ENCODE measurements around the gene STAMBP.

STAMBP gene

GRCh38 chr2:73822991-73823390, 5.8 kb upstream of the STAMBP start:
- Histone ChIP-seq H3K9ac (ENCODE audit: low read length) (no peak overlapping the region), H4K20me1 (ENCODE audit: low read depth, low read length) (no peaks in the 10 kb centered on the region), H3K9me3 (ENCODE audit: insufficient read depth, low read length) (no peaks in the 10 kb centered on the region), H2AFZ (ENCODE audit: low read depth, low read length, severe bottlenecking) (no peak overlapping the region), H3F3A (ENCODE audit: insufficient read depth) (peaks cover 3% of the 10 kb centered on the region; the same call in 1 of the 2 replicates), H3K4me3 (ENCODE audit: insufficient read depth, low read length, poor library complexity, severe bottlenecking) (no peak overlapping the region), H3K27me3 (ENCODE audit: low read length) (no peaks in the 10 kb centered on the region), H3K4me2 (ENCODE audit: low read depth, low read length, poor library complexity, severe bottlenecking) (no peak overlapping the region), H3K36me3 (ENCODE audit: low read length) (no peaks in the 10 kb centered on the region), H3K79me2 (ENCODE audit: insufficient read depth, low read length) (no peaks in the 10 kb centered on the region), H3K9me2 (replicated peaks; ENCODE audit: insufficient read depth, low read length) (no peaks in the 10 kb centered on the region), H3K27ac (ENCODE audit: low read depth, low read length) (no peak overlapping the region)
- TF ChIP-seq CTCF (IDR thresholded peaks at IDR 0.05; ENCODE audit: insufficient read depth, low read length, poor library complexity, severe bottlenecking) (no peak), EZH2phosphoT487 (conservative IDR thresholded peaks at IDR 0.05; ENCODE audit: low read length) (no peak)

- Histone ChIP-seq H3K27me3 (ENCODE audit: low read length) (no peaks in the 10 kb centered on the region), H3K9ac (ENCODE audit: low read length) (no peak overlapping the region), H3K9me3 (ENCODE audit: insufficient read depth, low read length) (no peaks in the 10 kb centered on the region), H3K4me3 (ENCODE audit: insufficient read depth, low read length, poor library complexity, severe bottlenecking) (no peak overlapping the region), H3K79me2 (ENCODE audit: insufficient read depth, low read length) (no peaks in the 10 kb centered on the region), H3K9me2 (replicated peaks; ENCODE audit: insufficient read depth, low read length) (no peaks in the 10 kb centered on the region), H3K4me2 (ENCODE audit: low read depth, low read length, poor library complexity, severe bottlenecking) (no peak overlapping the region), H4K20me1 (ENCODE audit: low read depth, low read length) (no peaks in the 10 kb centered on the region), H3K36me3 (ENCODE audit: low read length) (no peaks in the 10 kb centered on the region), H3F3A (ENCODE audit: insufficient read depth) (peaks cover 3% of the 10 kb centered on the region; the same call in 1 of the 2 replicates), H2AFZ (ENCODE audit: low read depth, low read length, severe bottlenecking) (no peak overlapping the region), H3K27ac (ENCODE audit: low read depth, low read length) (no peak overlapping the region)
- TF ChIP-seq EZH2phosphoT487 (conservative IDR thresholded peaks at IDR 0.05; ENCODE audit: low read length), result no peak
- no peak for TF ChIP-seq CTCF (IDR thresholded peaks at IDR 0.05; ENCODE audit: insufficient read depth, low read length, poor library complexity, severe bottlenecking)
These were observed 5.3 kb upstream of the STAMBP start for GRCh38 chr2:73823416-73823815.

GRCh38 chr2:73823916-73824523, 4.7 kb upstream of the STAMBP start:
- TF ChIP-seq EZH2phosphoT487 (conservative IDR thresholded peaks at IDR 0.05; ENCODE audit: low read length), result no peak
- peak; percentile 70 for TF ChIP-seq CTCF (IDR thresholded peaks at IDR 0.05; ENCODE audit: insufficient read depth, low read length, poor library complexity, severe bottlenecking)

More at GRCh38 chr2:73823916-73824523, 4.7 kb upstream of the STAMBP start:
- Histone ChIP-seq H3K9ac (ENCODE audit: low read length) (no peak overlapping the region), H3K4me3 (ENCODE audit: insufficient read depth, low read length, poor library complexity, severe bottlenecking) (no peak overlapping the region), H3K27ac (ENCODE audit: low read depth, low read length) (no peak overlapping the region), H3K4me2 (ENCODE audit: low read depth, low read length, poor library complexity, severe bottlenecking) (no peak overlapping the region), H4K20me1 (ENCODE audit: low read depth, low read length) (no peaks in the 10 kb centered on the region), H3K27me3 (ENCODE audit: low read length) (no peaks in the 10 kb centered on the region), H2AFZ (ENCODE audit: low read depth, low read length, severe bottlenecking) (no peak overlapping the region), H3F3A (ENCODE audit: insufficient read depth) (peaks cover 3% of the 10 kb centered on the region; the same call in 1 of the 2 replicates), H3K79me2 (ENCODE audit: insufficient read depth, low read length) (peaks cover under 1% of the 10 kb centered on the region; the same call in 1 of the 2 replicates), H3K9me2 (replicated peaks; ENCODE audit: insufficient read depth, low read length) (no peaks in the 10 kb centered on the region), H3K36me3 (ENCODE audit: low read length) (no peaks in the 10 kb centered on the region), H3K9me3 (ENCODE audit: insufficient read depth, low read length) (no peaks in the 10 kb centered on the region)

Data from SU-DHL-6 (cell line).